NCI-H1105 treated with DMSO at 0.1 percent for 48 hours (cell line): Measurements from ENCODE around the gene EPHA4.

Source experiments
- DNase-seq: peaks from one replicate; lab custom pipeline; 2025; lab: John Stamatoyannopoulos, UW

The EPHA4 gene

GRCh38 chr2:221571551-221572218, 419 bp downstream of the EPHA4 start:
- DNase-seq = peak; percentile 24

- DNase-seq = no peak
These were observed 1.0 kb downstream of the EPHA4 start for GRCh38 chr2:221571025-221571550.

GRCh38 chr2:221570321-221570935, 1.7 kb downstream of the EPHA4 start:
- peak; percentile 65 for DNase-seq

GRCh38 chr2:221569871-221570270, 2.2 kb downstream of the EPHA4 start:
- DNase-seq = peak; percentile 29

- peak; percentile 20 for DNase-seq
These were observed 2.7 kb downstream of the EPHA4 start for GRCh38 chr2:221569425-221569845.

- DNase-seq = no peak
These were observed 3.8 kb downstream of the EPHA4 start for GRCh38 chr2:221568299-221568698.

- DNase-seq = no peak
These were observed 4.3 kb downstream of the EPHA4 start for GRCh38 chr2:221567809-221568208.

- DNase-seq = no peak
These were observed 4.8 kb downstream of the EPHA4 start for GRCh38 chr2:221567231-221567760.

GRCh38 chr2:221563270-221563985, 8.7 kb downstream of the EPHA4 start:
- no peak for DNase-seq

- no peak for DNase-seq
These were observed 9.9 kb downstream of the EPHA4 start for GRCh38 chr2:221562226-221562625.

GRCh38 chr2:221561770-221562169, 10.3 kb downstream of the EPHA4 start:
- no peak for DNase-seq

- DNase-seq = no peak
These were observed 12.1 kb downstream of the EPHA4 start for GRCh38 chr2:221559991-221560390.

- no peak for DNase-seq
These were observed 14.0 kb downstream of the EPHA4 start for GRCh38 chr2:221558107-221558506.

GRCh38 chr2:221555494-221555846, 16.6 kb downstream of the EPHA4 start:
- no peak for DNase-seq

- no peak for DNase-seq
These were observed 17.2 kb downstream of the EPHA4 start for GRCh38 chr2:221554769-221555493.

- DNase-seq = no peak
These were observed 18.8 kb downstream of the EPHA4 start for GRCh38 chr2:221553333-221553732.

GRCh38 chr2:221552291-221552690, 19.8 kb downstream of the EPHA4 start:
- peak; percentile 75 for DNase-seq

GRCh38 chr2:221551864-221552263, 20.2 kb downstream of the EPHA4 start:
- no peak for DNase-seq

GRCh38 chr2:221549143-221549542, 23.0 kb downstream of the EPHA4 start:
- no peak for DNase-seq

- no peak for DNase-seq
These were observed 25.4 kb downstream of the EPHA4 start for GRCh38 chr2:221546505-221547225.

GRCh38 chr2:221541131-221541735, 30.9 kb downstream of the EPHA4 start:
- DNase-seq = no peak
